Activated T-cell treated with anti-CD3 and anti-CD28 coated beads, Interleukin-2, amount 50 U/mL, for 4 hours (primary cell): ENCODE measurements around the gene SLC12A7. TPM values are rescaled to one million over a fixed set of nuclear protein-coding genes. Genes with fewer than 3 reads are reported as not detected.

Experiments used
- ATAC-seq, 2 donors: fragments of 200-7000 bp; cut with Tn5 transposase; one replicate each; pipeline ENCODE4 v1.10.0; 2021
- DNase-seq: peaks from one replicate; pipeline ENCODE4 v3.0.0-alpha.2; 2020
- H3K27me3 Mint-ChIP-seq: one replicate; pipeline ENCODE4 v1.8.0; 2021; ENCODE audit warnings: low read depth, mixed read lengths
- H3K36me3 Mint-ChIP-seq: one replicate; pipeline ENCODE4 v1.8.0; 2022; ENCODE audit warnings: mixed read lengths; ENCODE audit not compliant: insufficient read depth
- H3K4me1 Mint-ChIP-seq: one replicate; pipeline ENCODE4 v1.8.0; 2021; ENCODE audit warnings: low read depth, mixed read lengths
- H3K4me3 Mint-ChIP-seq: one replicate; pipeline ENCODE4 v1.8.0; 2021; ENCODE audit warnings: mild to moderate bottlenecking, moderate library complexity, mixed read lengths
- H3K9me3 Mint-ChIP-seq: one replicate; pipeline ENCODE4 v1.8.0; 2021; ENCODE audit warnings: mixed read lengths
- total RNA-seq, 3 donors: library from RNA; stranded (reverse); gene quantifications; one replicate each; pipeline ENCODE4 v1.2.1, GENCODE V29; 2021

The SLC12A7 gene
- total RNA-seq, 3 donors from 2014 or later = 13.6 to 26.8 (median 18.5) TPM

- peaks cover 52% of the 10 kb centered on the region for H3K27me3 Mint-ChIP-seq
- H3K36me3 Mint-ChIP-seq = no peaks in the 10 kb centered on the region
- DNase-seq = no peak
- ATAC-seq = no peak
- H3K4me1 Mint-ChIP-seq = peaks cover 16% of the 10 kb centered on the region
- H3K9me3 Mint-ChIP-seq = no peaks in the 10 kb centered on the region
- peak overlapping the region; percentile 40 for H3K4me3 Mint-ChIP-seq
These were observed 102.3 kb downstream of the SLC12A7 start for GRCh38 chr5:1009359-1010180.

GRCh38 chr5:1008451-1009358, 103.2 kb downstream of the SLC12A7 start, which contains the start of gene NKD2:
NKD2 (plus strand) TSS chr5:1008802; CDS start chr5:1009058, 256 bp downstream.
- Mint-ChIP-seq H3K9me3 (no peaks in the 10 kb centered on the region), H3K4me1 (peaks cover 21% of the 10 kb centered on the region), H3K36me3 (no peaks in the 10 kb centered on the region), H3K27me3 (peaks cover 52% of the 10 kb centered on the region), H3K4me3 (peak within 1 kb of the TSS; percentile 60)
- ATAC-seq (peak; percentile 69 to 79), DNase-seq (peak; percentile 36)

GRCh38 chr5:1007681-1008450, 104.0 kb downstream of the SLC12A7 start:
- DNase-seq = no peak
- Mint-ChIP-seq H3K9me3 (no peaks in the 10 kb centered on the region), H3K4me3 (peak overlapping the region; percentile 60), H3K27me3 (peaks cover 56% of the 10 kb centered on the region), H3K4me1 (peaks cover 28% of the 10 kb centered on the region), H3K36me3 (no peaks in the 10 kb centered on the region)
- no peak for ATAC-seq

GRCh38 chr5:1007221-1007680, 104.6 kb downstream of the SLC12A7 start:
- Mint-ChIP-seq H3K27me3 (peaks cover 55% of the 10 kb centered on the region), H3K4me1 (peaks cover 28% of the 10 kb centered on the region)
- no peak for ATAC-seq

GRCh38 chr5:1006656-1007071, 105.2 kb downstream of the SLC12A7 start:
- H3K27me3 Mint-ChIP-seq = peaks cover 52% of the 10 kb centered on the region
- no peak for DNase-seq
- ATAC-seq = no peak
- H3K4me1 Mint-ChIP-seq = peaks cover 31% of the 10 kb centered on the region
- H3K9me3 Mint-ChIP-seq = no peaks in the 10 kb centered on the region
- H3K36me3 Mint-ChIP-seq = no peaks in the 10 kb centered on the region
- H3K4me3 Mint-ChIP-seq = no peak overlapping the region

More at GRCh38 chr5:1007221-1007680, 104.6 kb downstream of the SLC12A7 start:
- Mint-ChIP-seq H3K4me3 (no peak overlapping the region), H3K9me3 (no peaks in the 10 kb centered on the region), H3K36me3 (no peaks in the 10 kb centered on the region)
- no peak for DNase-seq

GRCh38 chr5:1005904-1006655, 105.8 kb downstream of the SLC12A7 start:
- Mint-ChIP-seq H3K9me3 (no peaks in the 10 kb centered on the region), H3K4me1 (peaks cover 29% of the 10 kb centered on the region), H3K36me3 (no peaks in the 10 kb centered on the region), H3K4me3 (peak overlapping the region; percentile 23), H3K27me3 (peaks cover 46% of the 10 kb centered on the region)
- ATAC-seq (no peak), DNase-seq (no peak)

- no peaks in the 10 kb centered on the region for H3K9me3 Mint-ChIP-seq
- no peak overlapping the region for H3K4me3 Mint-ChIP-seq
- DNase-seq (no peak), ATAC-seq (no peak)
- peaks cover 39% of the 10 kb centered on the region for H3K27me3 Mint-ChIP-seq
- peaks cover 27% of the 10 kb centered on the region for H3K4me1 Mint-ChIP-seq
- no peaks in the 10 kb centered on the region for H3K36me3 Mint-ChIP-seq
These were observed 106.5 kb downstream of the SLC12A7 start for GRCh38 chr5:1005249-1005851.

- Mint-ChIP-seq H3K4me3 (peak overlapping the region; percentile 72), H3K27me3 (peaks cover 32% of the 10 kb centered on the region), H3K4me1 (peaks cover 22% of the 10 kb centered on the region), H3K36me3 (no peaks in the 10 kb centered on the region), H3K9me3 (no peaks in the 10 kb centered on the region)
- DNase-seq = peak; percentile 49
- ATAC-seq = peak; percentile 49 to 51
These were observed 107.2 kb downstream of the SLC12A7 start for GRCh38 chr5:1004461-1005248.

- peak overlapping the region; percentile 42 for H3K4me3 Mint-ChIP-seq
These were observed 108.4 kb downstream of the SLC12A7 start for GRCh38 chr5:1003296-1003937.

GRCh38 chr5:1002836-1003235, 109.0 kb downstream of the SLC12A7 start:
- ATAC-seq = no peak
- H3K4me1 Mint-ChIP-seq = peaks cover 18% of the 10 kb centered on the region
- peaks cover 27% of the 10 kb centered on the region for H3K27me3 Mint-ChIP-seq
- DNase-seq = no peak
- no peaks in the 10 kb centered on the region for H3K36me3 Mint-ChIP-seq
- no peak overlapping the region for H3K4me3 Mint-ChIP-seq
- H3K9me3 Mint-ChIP-seq = no peaks in the 10 kb centered on the region

More at GRCh38 chr5:1003296-1003937, 108.4 kb downstream of the SLC12A7 start:
- no peak for ATAC-seq
- Mint-ChIP-seq H3K27me3 (peaks cover 31% of the 10 kb centered on the region), H3K9me3 (no peaks in the 10 kb centered on the region), H3K4me1 (peaks cover 21% of the 10 kb centered on the region), H3K36me3 (no peaks in the 10 kb centered on the region)
- peak; percentile 27 for DNase-seq

- Mint-ChIP-seq H3K36me3 (no peaks in the 10 kb centered on the region), H3K4me3 (no peak overlapping the region), H3K4me1 (peaks cover 20% of the 10 kb centered on the region), H3K9me3 (no peaks in the 10 kb centered on the region), H3K27me3 (peaks cover 21% of the 10 kb centered on the region)
- DNase-seq (no peak), ATAC-seq (no peak)
These were observed 109.7 kb downstream of the SLC12A7 start for GRCh38 chr5:1002271-1002546.
